ENCODE measurements around the gene SLC1A5.

Gene SLC1A5

GRCh38 chr19:46766569-46767317 lies 21.7 kb downstream of the SLC1A5 start:
- no peaks in the 10 kb centered on the region for H3K9me2 ChIP-seq (ENCODE audit: low read depth, low read length)
- no peaks in the 10 kb centered on the region for H3K27me3 ChIP-seq (ENCODE audit: insufficient read depth, low read length)
- H3K9me3 ChIP-seq (ENCODE audit: low read length): no peaks in the 10 kb centered on the region
- no peak overlapping the region for H3K4me3 ChIP-seq (ENCODE audit: low read depth, low read length, poor library complexity, severe bottlenecking)
- TF ChIP-seq, protein P1, sequence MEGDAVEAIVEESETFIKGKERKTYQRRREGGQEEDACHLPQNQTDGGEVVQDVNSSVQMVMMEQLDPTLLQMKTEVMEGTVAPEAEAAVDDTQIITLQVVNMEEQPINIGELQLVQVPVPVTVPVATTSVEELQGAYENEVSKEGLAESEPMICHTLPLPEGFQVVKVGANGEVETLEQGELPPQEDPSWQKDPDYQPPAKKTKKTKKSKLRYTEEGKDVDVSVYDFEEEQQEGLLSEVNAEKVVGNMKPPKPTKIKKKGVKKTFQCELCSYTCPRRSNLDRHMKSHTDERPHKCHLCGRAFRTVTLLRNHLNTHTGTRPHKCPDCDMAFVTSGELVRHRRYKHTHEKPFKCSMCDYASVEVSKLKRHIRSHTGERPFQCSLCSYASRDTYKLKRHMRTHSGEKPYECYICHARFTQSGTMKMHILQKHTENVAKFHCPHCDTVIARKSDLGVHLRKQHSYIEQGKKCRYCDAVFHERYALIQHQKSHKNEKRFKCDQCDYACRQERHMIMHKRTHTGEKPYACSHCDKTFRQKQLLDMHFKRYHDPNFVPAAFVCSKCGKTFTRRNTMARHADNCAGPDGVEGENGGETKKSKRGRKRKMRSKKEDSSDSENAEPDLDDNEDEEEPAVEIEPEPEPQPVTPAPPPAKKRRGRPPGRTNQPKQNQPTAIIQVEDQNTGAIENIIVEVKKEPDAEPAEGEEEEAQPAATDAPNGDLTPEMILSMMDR (IDR thresholded peaks at IDR 0.05; ENCODE audit: low read length): peak; percentile 88
- no peak for TF ChIP-seq EZH2 (IDR thresholded peaks at IDR 0.05; ENCODE audit: borderline replicate concordance, low read length)
- no peak overlapping the region for H3K27ac ChIP-seq (ENCODE audit: low read depth, low read length, poor library complexity, severe bottlenecking)
- H2AFZ ChIP-seq (ENCODE audit: low read length): no peak overlapping the region
- no peak overlapping the region for H3K4me2 ChIP-seq (ENCODE audit: low read length)
- H3K9ac ChIP-seq (ENCODE audit: low read length): no peak overlapping the region
- H3F3A ChIP-seq (ENCODE audit: insufficient read depth, low read length): no peaks in the 10 kb centered on the region
- no peaks in the 10 kb centered on the region for H3K4me1 ChIP-seq (ENCODE audit: insufficient read depth, low read length, severe bottlenecking)
- H3K36me3 ChIP-seq (ENCODE audit: insufficient read depth, low read length): no peaks in the 10 kb centered on the region
- no peaks in the 10 kb centered on the region for H3K79me2 ChIP-seq (ENCODE audit: insufficient read depth, low read length)
- H4K20me1 ChIP-seq (ENCODE audit: insufficient read depth, low read length): no peaks in the 10 kb centered on the region

- H3K9me3 ChIP-seq (ENCODE audit: low read length): no peaks in the 10 kb centered on the region
- no peaks in the 10 kb centered on the region for H3F3A ChIP-seq (ENCODE audit: insufficient read depth, low read length)
- H3K9ac ChIP-seq (ENCODE audit: low read length): no peak overlapping the region
- no peaks in the 10 kb centered on the region for H3K27me3 ChIP-seq (ENCODE audit: insufficient read depth, low read length)
- no peaks in the 10 kb centered on the region for H4K20me1 ChIP-seq (ENCODE audit: insufficient read depth, low read length)
- H3K79me2 ChIP-seq (ENCODE audit: insufficient read depth, low read length): no peaks in the 10 kb centered on the region
- no peaks in the 10 kb centered on the region for H3K36me3 ChIP-seq (ENCODE audit: insufficient read depth, low read length)
- H2AFZ ChIP-seq (ENCODE audit: low read length): no peak overlapping the region
- H3K4me3 ChIP-seq (ENCODE audit: low read depth, low read length, poor library complexity, severe bottlenecking): no peak overlapping the region
- H3K9me2 ChIP-seq (ENCODE audit: low read depth, low read length): no peaks in the 10 kb centered on the region
- no peaks in the 10 kb centered on the region for H3K4me1 ChIP-seq (ENCODE audit: insufficient read depth, low read length, severe bottlenecking)
- no peak overlapping the region for H3K27ac ChIP-seq (ENCODE audit: low read depth, low read length, poor library complexity, severe bottlenecking)
- TF ChIP-seq, protein P1 (IDR thresholded peaks at IDR 0.05; ENCODE audit: low read length): no peak
- TF ChIP-seq EZH2 (IDR thresholded peaks at IDR 0.05; ENCODE audit: borderline replicate concordance, low read length): no peak
- no peak overlapping the region for H3K4me2 ChIP-seq (ENCODE audit: low read length)
These were observed 23.5 kb downstream of the SLC1A5 start for GRCh38 chr19:46764817-46765291.

DNA sequence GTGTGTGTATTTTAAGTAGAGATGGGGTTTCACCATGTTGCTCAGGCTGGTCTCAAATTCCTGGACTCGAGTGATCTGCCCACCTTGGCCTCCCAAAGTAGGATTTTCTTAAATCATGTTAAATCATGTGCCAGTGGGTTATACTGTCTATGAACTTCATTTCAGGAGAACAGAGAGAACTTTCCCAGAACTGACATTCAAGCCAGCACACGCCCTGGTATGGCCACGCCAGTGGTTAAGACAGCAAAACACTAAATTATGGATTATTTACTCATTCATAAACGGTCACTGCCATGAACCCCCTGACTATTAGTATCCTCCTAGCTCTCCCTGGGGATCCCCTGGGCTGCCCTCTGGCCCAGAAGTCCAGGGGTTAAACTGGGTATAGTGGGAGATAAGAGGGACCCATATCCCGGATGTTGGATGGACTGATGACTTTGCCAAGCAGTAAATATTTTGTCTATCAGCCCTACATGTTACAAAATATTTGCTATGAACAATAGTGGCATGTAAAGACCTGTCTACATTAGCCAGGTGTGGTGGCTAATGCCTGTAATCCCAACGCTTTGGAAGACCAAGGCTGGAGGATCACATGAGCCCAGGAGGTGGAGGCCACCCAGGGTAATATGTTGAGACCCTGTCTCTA lies 26.0 kb downstream of the SLC1A5 start:
- no peak overlapping the region for H3K4me2 ChIP-seq (ENCODE audit: low read length)

More for the DNA sequence above, 26.0 kb downstream of the SLC1A5 start:
- Histone ChIP-seq H3F3A (ENCODE audit: insufficient read depth, low read length) (no peaks in the 10 kb centered on the region), H3K9me2 (ENCODE audit: low read depth, low read length) (no peaks in the 10 kb centered on the region), H3K9ac (ENCODE audit: low read length) (no peak overlapping the region), H3K36me3 (ENCODE audit: insufficient read depth, low read length) (peaks cover 3% of the 10 kb centered on the region; the same call in 1 of the 2 replicates), H3K27me3 (ENCODE audit: insufficient read depth, low read length) (no peaks in the 10 kb centered on the region), H3K9me3 (ENCODE audit: low read length) (no peaks in the 10 kb centered on the region), H3K79me2 (ENCODE audit: insufficient read depth, low read length) (no peaks in the 10 kb centered on the region), H4K20me1 (ENCODE audit: insufficient read depth, low read length) (no peaks in the 10 kb centered on the region), H3K27ac (ENCODE audit: low read depth, low read length, poor library complexity, severe bottlenecking) (no peak overlapping the region), H3K4me3 (ENCODE audit: low read depth, low read length, poor library complexity, severe bottlenecking) (no peak overlapping the region), H2AFZ (ENCODE audit: low read length) (no peak overlapping the region), H3K4me1 (ENCODE audit: insufficient read depth, low read length, severe bottlenecking) (peaks cover 6% of the 10 kb centered on the region)
- TF ChIP-seq, protein P1 (IDR thresholded peaks at IDR 0.05; ENCODE audit: low read length): no peak
- no peak for TF ChIP-seq EZH2 (IDR thresholded peaks at IDR 0.05; ENCODE audit: borderline replicate concordance, low read length)
